GM12873 (cell line): ENCODE measurements around the gene RNF32.

ENCODE experiments used
- CTCF ChIP-seq: IDR thresholded peaks from 2 replicates; pipeline ENCODE4 v1.5.1; 2012; ENCODE audit warnings: low read depth, mild to moderate bottlenecking, moderate library complexity, low read length, control low read depth; ENCODE audit not compliant: insufficient read depth; ENCODE audit errors: missing control alignments

The RNF32 gene

GRCh38 chr7:156628562-156628961 is 12.0 kb upstream of the RNF32 start:
- no peak for TF ChIP-seq CTCF

DNA sequence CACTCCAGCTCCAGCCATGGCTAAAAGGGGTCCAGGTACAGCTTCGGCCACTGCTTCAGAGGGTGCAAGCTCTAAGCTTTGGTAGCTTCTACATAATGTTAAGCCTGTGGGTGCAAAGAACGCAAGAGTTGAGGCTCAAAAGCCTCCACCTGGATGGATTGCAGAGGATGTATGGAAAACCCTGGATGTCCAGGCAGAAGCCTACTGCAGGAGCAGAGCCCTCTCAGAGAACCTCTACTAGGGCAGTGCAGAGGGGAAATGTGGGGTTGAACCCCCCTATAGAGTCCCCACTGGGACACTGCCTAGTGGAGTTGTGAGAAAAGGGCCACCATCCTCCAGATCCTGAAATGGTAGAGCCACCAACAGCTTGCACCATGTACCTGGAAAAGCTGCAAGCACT is 10.7 kb upstream of the RNF32 start:
- no peak for TF ChIP-seq CTCF

- TF ChIP-seq CTCF: no peak
These were observed 6.5 kb upstream of the RNF32 start for GRCh38 chr7:156634117-156634516.

- TF ChIP-seq CTCF: no peak
These were observed 4.8 kb upstream of the RNF32 start for GRCh38 chr7:156635529-156636385.

- TF ChIP-seq CTCF: no peak
These were observed 2.0 kb upstream of the RNF32 start for GRCh38 chr7:156638443-156639077.

DNA sequence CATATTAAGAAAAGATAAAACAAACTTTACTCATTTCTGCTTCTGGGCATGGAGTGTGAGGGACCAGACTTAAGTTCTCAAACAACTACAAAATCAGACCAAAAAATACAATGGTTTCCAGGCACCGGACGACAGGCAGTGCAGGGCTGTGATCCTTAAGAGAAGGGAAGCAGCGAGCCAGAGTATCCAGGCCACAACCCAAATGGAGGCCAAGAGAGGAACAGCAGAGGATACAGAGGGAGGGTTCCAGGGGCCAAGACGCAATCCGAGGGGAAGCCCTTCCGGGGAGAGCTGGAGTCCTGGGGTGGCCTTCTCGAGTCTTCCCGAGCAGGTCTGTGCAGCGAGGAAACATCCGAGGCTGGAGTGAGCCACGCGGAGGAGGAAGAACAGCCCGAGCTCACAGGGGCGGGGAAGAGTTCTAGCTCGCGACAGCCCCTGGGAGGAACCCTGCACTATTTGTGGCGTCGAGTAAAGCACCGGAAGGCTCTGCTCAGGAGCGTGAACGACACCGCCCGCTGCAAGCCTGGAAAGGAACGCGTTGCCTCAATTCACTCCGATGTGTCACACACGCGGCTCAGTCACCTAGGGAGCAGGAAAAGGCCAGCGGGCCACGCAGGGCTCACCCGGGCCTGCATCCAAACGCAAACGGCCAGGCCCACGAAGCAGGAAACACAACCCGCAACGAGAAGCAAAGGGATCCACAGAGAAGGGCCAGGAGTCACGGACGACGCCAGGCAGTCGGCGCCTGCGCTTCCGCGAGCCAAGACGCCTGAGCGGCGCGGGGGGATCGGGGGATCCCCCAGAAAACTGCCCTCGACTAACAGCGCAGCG is 933 bp upstream of the RNF32 start:
- no peak for TF ChIP-seq CTCF

DNA sequence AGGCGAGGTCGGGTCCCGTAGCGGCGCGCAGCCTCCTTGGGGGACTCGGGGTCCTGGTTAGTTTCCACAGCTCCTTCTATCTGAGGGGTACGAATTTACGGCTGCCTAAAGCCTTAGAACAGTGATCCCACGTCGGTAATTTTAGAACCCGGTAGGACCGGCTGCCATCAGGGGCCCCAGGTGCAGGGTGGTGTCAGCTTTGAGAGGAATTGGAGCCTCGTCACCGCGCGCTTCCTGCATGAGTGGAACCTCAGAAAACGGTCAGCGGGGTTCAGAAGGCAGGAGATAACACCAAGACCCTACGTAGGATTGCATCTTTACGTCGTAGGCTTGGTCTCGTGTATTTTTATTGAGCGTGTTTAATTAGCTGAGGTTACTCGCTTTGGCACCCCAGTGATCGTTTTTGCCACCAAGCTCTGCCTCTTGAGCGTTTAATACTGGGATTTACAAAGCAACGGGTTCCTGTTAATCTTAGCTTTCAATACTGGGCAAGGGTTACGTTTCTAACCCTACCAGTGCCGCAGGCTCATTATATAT is 443 bp downstream of the RNF32 start:
- TF ChIP-seq CTCF: no peak
